Stimulated activated CD4-positive, alpha-beta T cell treated with anti-CD3 and anti-CD28 coated beads, Interleukin-12 subunit alpha, Interleukin-12 subunit beta, amount 100 ng/mL, for 4 hours (primary cell): ENCODE results near the gene P2RY13.

ENCODE experiments used
- DNase-seq: peaks from one replicate; pipeline ENCODE4 v3.0.0-alpha.2; 2020

P2RY13 gene

DNA sequence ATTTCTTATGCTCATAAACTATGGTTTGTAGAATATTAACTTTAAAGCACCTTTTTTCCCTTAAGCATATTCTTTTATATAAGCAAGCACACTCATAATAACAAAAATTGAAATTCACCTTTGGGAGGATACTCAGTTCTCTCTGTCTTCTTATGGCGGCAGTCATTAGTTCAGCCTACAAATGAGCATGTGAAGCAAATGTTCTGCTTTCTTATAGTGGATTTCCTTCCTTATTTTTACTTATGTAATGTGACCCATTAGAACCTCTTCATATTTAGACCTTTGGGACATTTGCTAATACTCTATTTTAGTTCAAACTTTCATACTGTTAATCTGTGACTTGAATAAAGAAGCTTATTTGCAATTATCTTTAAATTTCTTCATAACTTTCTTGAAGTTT, at the start of gene P2RY13:
Gene P2RY13 (minus strand): TSS at position 187 of the 400 bp plus-strand sequence. CDS start 21 bp downstream, at position 166.
- DNase-seq = no peak

DNA sequence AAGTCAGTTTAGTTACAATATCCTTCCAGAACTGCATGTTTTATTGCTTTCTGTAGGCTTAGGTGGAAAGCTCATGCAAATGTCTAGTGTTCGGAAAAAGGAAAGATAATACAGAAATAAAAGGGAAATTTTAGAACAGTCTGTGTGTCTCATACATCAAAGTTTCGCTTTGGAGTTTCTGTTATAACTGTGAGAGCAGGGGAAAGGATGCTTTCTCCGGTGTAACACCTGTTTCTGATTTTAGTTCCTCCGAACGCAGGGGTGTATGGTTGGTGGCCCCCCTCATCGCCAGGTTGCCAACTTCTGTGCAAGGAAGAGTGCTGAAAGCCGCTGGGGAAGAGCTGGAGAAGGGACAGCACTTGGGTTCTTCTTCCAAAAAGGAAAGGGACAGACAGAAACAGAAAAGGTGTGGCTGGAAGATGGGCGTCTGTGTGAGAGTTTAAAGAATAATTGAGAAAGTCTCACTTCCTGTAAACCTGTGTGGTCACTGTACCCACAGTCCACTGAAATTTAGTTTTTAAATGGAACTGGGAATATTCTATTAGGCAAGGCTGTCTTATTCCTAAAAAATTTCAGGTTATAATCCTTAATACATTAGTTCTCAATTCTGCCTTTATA, 48.5 kb upstream of the P2RY13 start:
- no peak for DNase-seq

- no peak for DNase-seq
Measured at GRCh38 chr3:151372063-151372820, 42.9 kb upstream of the P2RY13 start.

DNA sequence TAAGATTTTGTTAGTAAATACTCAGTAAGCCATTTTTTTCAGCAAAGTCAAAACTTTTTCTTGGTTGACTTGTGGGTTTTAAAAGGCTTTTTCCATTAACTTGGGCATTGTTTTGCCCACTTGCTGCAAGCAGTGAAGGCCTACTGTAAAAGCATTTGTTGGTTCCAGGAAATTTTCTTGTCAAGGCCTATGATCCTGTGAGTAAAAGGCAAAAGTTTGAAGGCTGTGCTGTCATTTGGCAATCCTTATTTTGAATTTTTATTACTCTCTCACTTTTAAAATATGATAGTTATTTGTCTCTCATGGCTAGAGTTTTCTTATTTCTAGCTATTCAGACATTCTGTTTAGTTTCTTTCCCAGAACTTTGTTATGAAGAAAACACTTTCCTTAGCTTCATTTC, 42.2 kb upstream of the P2RY13 start:
- DNase-seq = no peak

DNA sequence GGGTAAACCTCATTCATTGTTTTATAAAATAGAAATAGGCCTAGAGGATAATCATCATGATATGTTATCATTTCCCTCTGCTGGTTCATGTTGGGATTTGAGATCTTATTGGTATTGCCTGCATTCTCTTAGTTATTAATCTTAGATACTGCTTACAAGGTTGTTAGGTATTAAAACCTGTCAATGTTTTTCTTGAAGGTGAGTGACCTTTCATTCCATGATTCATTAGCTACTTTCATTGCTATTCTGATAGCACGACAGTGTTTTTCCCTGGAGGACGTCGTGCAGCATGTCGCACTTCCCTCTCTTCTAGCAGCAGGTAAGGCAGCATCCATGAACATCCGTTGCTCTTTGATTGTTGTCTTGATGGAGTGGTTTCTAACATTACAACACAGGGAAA, 38.1 kb upstream of the P2RY13 start:
- no peak for DNase-seq

DNA sequence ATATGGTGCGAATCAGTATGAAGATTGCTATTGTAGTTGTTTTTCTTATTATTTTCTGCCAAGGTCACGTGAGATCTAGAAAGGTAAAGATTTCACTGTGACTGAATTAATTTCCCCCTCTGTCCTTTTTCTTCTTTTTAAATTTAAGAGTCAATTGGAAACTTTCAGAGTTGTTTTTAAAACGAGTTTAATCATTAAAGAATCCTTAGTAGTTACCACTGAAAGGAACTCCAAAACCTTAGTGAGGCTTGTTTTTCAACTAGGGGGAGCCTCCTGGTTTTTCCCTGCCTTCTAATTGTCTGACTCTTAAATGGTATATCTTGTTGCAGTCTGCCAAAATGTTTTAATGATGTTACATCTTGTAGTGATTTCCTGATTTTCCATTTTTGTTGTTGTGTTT, 37.6 kb upstream of the P2RY13 start:
- DNase-seq = no peak

GRCh38 chr3:151362751-151363174, 33.4 kb upstream of the P2RY13 start:
- no peak for DNase-seq

DNA sequence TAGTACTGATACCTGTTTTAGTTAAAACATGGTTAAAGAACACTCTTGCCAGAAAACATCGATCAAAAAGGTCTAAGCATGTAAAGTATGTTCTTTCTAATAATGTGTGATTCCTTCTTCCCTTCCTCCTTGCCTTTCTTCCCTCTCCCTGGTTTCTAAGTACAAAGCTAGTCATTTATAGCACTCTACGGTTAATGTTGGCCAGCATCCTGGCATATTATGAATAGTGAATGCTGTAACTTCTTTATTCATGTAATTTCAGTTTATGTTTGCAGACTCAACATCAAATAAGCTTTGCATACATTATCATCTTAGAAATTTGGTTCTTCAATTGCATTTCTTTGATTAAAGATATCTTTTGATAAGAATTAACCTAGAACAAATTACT, 28.1 kb upstream of the P2RY13 start:
- no peak for DNase-seq

GRCh38 chr3:151356794-151357462, 27.6 kb upstream of the P2RY13 start:
- no peak for DNase-seq

- DNase-seq = no peak
Measured at GRCh38 chr3:151351648-151352047, 22.3 kb upstream of the P2RY13 start.

DNA sequence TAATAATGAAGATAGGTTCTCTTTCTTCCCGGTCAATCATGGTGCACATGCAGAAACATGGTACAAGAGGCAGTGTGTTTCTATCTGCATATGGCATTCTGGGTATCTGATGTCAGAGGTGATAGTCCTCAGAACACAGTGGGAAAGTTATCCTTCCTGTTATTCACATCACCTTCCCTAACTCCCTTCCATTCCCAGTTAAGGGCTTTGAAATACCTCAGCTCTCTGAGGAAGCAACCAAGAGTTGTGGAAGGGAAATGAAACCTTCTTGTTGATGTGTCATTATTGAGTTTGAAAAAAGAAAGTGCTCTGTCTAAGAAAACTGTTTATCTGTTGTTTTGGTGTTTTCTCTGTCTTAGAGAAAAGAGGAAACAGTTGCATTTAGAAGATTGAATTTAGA, 21.9 kb upstream of the P2RY13 start:
- DNase-seq = no peak

GRCh38 chr3:151350656-151351055, 21.3 kb upstream of the P2RY13 start:
- no peak for DNase-seq

DNA sequence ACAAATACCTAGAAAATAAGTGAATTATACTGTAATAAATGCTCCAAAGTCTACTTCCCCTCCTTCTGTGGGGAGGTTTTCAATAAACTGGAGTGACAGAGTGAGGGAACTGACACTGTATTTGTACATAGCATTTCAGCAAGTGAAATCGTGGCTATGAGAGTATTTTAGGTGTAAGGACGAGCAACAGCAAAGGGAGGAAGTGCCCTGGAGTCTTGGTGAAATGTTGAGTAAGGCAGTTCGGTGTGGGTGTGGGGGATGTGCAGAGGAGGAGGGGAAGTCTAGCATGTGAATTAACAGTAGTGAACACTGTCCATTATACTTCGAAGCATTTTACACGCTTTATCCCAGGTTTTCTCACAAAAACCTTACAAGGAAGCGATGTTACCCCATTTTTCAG, 18.1 kb upstream of the P2RY13 start:
- DNase-seq = no peak

DNA sequence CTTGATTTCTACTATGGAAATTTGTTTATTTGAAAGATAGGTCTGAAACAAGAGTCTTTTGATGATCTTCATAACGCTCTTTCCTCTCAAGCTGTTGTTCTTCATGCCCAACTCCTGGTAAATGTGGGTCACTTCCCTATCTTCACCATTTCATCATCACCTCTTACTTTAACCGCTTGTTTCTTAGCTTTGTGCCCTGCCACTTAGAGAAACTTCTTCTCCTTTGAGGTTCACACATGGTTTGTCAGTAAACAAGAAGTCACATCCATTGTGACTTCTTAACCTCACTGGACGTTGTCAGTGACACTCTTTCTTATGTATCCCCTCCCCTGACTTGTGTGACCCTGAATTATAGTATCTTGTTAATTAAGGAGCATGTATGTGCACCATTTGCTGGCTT, 16.9 kb upstream of the P2RY13 start:
- DNase-seq = no peak

GRCh38 chr3:151345859-151346258, 16.5 kb upstream of the P2RY13 start:
- DNase-seq = no peak

DNA sequence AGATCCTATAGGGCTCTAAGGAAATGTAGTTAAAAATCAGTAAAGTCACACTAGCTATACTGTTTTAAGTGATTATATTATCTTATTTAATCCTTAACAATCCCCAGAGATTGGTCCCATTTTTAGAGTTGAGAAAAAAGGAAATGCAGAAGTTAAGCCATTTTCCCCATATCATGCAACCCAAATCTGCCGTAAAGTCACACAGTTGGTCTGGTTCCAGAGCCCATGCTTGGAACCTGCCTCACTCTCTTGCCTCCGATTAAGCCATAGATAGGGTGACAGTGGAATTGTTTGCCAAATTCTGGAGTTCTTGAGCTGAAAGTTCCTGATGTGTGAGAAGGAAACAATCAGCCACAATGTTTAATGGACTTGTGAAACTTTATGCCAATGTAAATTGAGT, 2.3 kb upstream of the P2RY13 start:
- no peak for DNase-seq

DNA sequence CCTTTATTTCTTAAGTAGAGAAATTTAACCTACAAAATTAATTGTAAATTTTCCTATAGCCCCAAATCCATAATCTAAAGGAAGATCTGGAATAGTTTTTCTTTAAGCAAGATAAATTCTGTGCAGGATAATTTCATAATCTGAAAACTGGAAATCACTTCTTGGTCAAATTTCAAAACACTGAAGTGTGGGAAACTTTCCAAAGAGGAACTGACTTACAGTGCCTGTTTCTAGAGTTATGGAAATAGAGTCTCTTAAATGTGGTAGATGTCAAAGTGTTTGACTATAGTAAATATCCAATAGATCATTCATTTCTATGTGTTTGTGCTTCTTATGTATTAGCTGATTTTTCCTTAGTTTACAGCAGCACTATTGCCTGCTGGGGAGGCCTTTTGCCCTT, 1.6 kb upstream of the P2RY13 start:
- DNase-seq = no peak

DNA sequence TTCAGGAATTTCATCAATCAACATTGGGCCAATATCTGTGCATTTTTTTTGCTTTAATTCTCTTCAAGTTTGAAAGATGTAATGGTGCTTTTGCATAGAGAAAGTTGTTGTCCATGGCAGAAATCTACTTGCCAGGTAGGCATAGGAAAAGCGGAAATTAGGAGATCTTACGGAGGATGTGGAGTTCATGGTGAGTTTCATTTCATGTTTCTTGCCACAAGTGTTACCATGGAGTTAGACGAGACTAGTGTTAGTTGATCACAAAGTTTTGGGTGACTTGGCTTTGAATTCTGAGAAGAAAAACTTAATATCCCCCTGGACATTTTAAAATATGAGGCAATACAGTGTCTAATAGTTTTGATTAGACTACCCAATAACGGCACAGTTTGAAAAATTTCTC, 1.0 kb upstream of the P2RY13 start:
- no peak for DNase-seq

- no peak for DNase-seq
Measured at GRCh38 chr3:151328298-151328995, 902 bp downstream of the P2RY13 start.

DNA sequence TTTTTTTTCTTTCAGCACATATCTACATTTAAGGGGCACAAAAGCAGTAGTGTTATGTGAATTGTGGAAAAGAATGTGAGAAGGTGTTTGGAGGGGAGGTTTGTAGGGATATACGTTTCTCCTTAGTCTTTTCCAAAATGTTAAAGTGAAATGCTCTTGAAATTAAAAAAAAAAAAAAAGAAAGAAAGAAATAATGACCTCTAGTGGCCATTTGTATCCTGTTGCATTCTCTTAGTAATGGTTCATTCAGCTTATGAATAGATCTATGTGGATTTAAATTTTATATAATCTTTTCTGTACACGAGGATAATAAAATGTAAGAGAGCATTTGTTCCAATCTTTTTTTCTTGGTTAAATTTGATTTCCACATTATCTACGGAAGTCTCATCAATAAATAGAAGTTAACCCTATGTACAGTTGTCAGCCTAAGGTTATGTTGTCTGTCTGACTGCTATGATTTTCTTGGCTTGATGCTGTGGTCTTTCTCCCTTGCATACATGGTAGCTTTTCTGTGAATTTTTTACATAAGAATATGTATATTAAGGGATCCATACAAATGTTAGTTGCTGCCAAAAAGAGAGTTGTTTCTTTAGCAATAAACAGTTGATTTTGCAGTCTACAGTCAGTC, 1.7 kb downstream of the P2RY13 start:
- DNase-seq = no peak

GRCh38 chr3:151322511-151322910, 6.8 kb downstream of the P2RY13 start:
- no peak for DNase-seq

DNA sequence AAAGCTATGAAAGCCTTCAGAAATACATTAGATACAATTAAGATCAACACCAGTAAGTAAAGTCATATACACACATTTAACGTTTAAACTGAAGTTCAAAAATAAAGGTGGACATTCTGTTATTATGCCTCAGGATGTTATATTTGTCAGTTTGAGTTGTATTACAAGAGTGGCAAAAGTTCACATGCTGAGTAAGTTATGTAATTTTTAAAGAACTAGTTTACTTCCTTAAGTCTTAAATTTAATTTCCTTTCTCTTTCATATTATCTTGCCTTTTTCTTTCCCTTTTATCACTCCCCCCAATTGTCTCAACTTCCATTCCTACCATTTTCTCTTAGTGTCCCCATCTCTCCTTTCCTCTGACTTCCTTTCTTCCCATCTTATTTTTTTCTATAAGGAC, 7.8 kb downstream of the P2RY13 start:
- no peak for DNase-seq

DNA sequence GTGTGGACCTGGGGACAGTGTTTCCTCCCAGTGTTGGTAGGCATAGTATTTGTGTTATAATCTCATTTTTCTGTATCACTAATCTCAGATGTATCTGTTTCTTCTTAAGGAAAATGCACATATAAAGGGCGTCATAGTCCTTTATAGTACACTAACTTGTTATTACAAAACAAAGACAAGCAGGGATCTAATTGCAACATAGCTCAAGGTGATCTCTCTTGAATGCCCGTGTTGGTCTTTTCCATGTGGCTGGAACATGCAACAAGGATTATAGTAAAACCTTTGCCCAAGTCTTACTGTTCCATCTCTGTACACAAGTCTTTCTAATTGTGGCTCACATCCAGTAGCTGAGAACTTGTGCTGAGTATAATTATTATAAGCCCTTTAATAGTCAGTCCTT, 9.2 kb downstream of the P2RY13 start:
- DNase-seq = no peak
